Thyroid gland (tissue), 4 donors: ENCODE results near the gene ZNF320. TPM values are rescaled to one million over a fixed set of nuclear protein-coding genes. Genes with fewer than 3 reads are reported as not detected.
A peak's percentile ranks its signal among the peaks of the same experiment; 100 is the strongest.
"Not testable (repeated sequence)": the region's sequence is repeated elsewhere in the genome, so short reads cannot be mapped to it uniquely, and the experiment has no call there.

ENCODE experiments used
- DNase-seq, 2 donors: peaks; one replicate each; pipeline ENCODE4 v3.0.0-alpha.2; 2019
- H3K27ac ChIP-seq, 3 donors: fragments of 200-600 bp; sonication (generic); 1 replicate in 2 of 3; 2 replicates in 1 of 3; pipeline ENCODE4 v1.5.1; 2016 to 2019; ENCODE audit warnings: mild to moderate bottlenecking in 1 of 3, moderate library complexity in 1 of 3
- H3K27me3 ChIP-seq: fragments of 200-600 bp; sonication (generic); one replicate; pipeline ENCODE4 v1.5.1; 2019
- H3K36me3 ChIP-seq, 2 donors: fragments of 200-600 bp; sonication (generic); one replicate each; pipeline ENCODE4 v1.5.1; 2016 to 2019
- H3K4me1 ChIP-seq, 2 donors: fragments of 200-600 bp; sonication (generic); one replicate each; pipeline ENCODE4 v1.5.1; 2017 to 2019
- H3K4me3 ChIP-seq, 3 donors: fragments of 200-600 bp; sonication (generic); replicated peaks in 1 of 3; 1 replicate in 2 of 3; 2 replicates in 1 of 3; pipeline ENCODE4 v1.5.1; 2016; ENCODE audit warnings: mild to moderate bottlenecking in 1 of 3
- H3K9me3 ChIP-seq: fragments of 200-600 bp; sonication (generic); one replicate; pipeline ENCODE4 v1.5.1; 2017
- POLR2A ChIP-seq, 2 donors: fragments of 450-650 bp; IDR thresholded peaks; one replicate each; pipeline ENCODE4 v1.6.1; 2017; ENCODE audit warnings: antibody characterized with exemption in 2 of 2, mild to moderate bottlenecking in 2 of 2, moderate library complexity in 1 of 2
- WGBS, 2 donors: methylation state at CpG; one replicate each; pipeline ENCODE4 v1.1.5; 2017; 5-methylcytosine and 5-hydroxymethylcytosine counted together
- intact Hi-C: fragments of 100-400 bp; cut with DNase I; formaldehyde crosslinking; loops from one replicate; pipeline ENCODE4 v1.15.1; 2023
- total RNA-seq, 4 donors: library from RNA; depleted of rRNA; stranded (reverse); fragments of >200 nt; gene quantifications; one replicate each; pipeline ENCODE4 v1.2.3, GENCODE V29; 2016
- TF ChIP-seq, protein P1 (sequence below), 6 experiments: fragments of 200-600 bp in 3 of 6; fragments of 450-650 bp in 3 of 6; sonication (generic) in 3 of 6; IDR thresholded peaks; one replicate each; pipeline ENCODE4 v1.5.1; 2016 to 2019; ENCODE audit warnings: antibody characterized with exemption in 6 of 6, mild to moderate bottlenecking in 2 of 6, inconsistent platforms in 1 of 6, moderate library complexity in 1 of 6

ZNF320 gene
- total RNA-seq, 4 donors from 2014 or later = 24.6 to 33.5 (median 27.5) TPM

DNA sequence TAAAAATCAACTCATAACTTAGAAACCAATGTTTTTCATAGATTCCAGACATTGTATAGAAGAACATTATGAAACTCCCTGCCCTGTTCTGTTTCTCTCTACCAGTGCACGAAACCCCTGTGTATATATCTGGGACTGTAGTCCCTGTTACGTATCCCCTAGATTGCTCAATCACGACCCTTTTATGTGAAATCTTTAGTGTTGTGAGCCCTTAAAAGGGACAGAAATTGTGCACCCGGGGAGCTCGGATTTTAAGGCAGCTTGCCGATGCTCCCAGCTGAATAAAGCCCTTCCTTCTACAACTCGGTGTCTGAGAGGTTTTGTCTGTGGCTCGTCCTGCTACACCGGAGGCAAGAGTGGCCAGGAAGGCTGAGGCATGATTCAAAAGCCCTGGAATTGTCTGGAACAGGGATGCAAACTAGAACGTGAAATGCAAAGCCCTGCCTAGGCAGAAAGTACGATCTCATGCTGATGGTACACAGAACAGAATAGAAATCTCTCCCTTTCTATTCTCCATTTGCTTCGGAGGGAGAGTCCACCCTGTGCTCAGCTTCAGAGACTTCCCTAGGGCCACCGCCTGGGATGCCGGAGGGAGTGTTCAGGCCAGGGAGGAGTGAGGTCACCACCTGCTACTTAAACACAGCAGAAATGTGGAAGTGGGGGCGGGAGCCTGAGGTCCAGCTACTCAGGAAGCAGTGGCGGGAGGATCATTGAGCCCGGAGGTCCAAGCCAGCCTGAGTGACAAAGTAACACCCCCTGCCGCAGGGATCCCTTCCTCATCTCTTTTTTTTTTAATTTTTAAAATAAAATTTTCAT lies 26.6 kb upstream of the ZNF320 start:
- no peak for TF ChIP-seq POLR2A (IDR thresholded peaks at IDR 0.05)
- TF ChIP-seq, protein P1, sequence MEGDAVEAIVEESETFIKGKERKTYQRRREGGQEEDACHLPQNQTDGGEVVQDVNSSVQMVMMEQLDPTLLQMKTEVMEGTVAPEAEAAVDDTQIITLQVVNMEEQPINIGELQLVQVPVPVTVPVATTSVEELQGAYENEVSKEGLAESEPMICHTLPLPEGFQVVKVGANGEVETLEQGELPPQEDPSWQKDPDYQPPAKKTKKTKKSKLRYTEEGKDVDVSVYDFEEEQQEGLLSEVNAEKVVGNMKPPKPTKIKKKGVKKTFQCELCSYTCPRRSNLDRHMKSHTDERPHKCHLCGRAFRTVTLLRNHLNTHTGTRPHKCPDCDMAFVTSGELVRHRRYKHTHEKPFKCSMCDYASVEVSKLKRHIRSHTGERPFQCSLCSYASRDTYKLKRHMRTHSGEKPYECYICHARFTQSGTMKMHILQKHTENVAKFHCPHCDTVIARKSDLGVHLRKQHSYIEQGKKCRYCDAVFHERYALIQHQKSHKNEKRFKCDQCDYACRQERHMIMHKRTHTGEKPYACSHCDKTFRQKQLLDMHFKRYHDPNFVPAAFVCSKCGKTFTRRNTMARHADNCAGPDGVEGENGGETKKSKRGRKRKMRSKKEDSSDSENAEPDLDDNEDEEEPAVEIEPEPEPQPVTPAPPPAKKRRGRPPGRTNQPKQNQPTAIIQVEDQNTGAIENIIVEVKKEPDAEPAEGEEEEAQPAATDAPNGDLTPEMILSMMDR (IDR thresholded peaks at IDR 0.05) = no peak
- DNase-seq = peak in 1 of 2 donors; percentile 13
- Histone ChIP-seq H3K36me3 (no peaks in the 10 kb centered on the region), H3K4me1 (peaks cover 3 to 8% of the 10 kb centered on the region in 2 donors), H3K9me3 (no peaks in the 10 kb centered on the region), H3K4me3 (peak overlapping the region in 1 of 3 donors; percentile 71), H3K27ac (peak overlapping the region in 1 of 3 donors; percentile 76), H3K27me3 (no peaks in the 10 kb centered on the region)
- intact Hi-C loops = no loop called here
- 63 to 73% methylated on average over 18 of the region's 18 CpGs for WGBS, 2 donors

DNA sequence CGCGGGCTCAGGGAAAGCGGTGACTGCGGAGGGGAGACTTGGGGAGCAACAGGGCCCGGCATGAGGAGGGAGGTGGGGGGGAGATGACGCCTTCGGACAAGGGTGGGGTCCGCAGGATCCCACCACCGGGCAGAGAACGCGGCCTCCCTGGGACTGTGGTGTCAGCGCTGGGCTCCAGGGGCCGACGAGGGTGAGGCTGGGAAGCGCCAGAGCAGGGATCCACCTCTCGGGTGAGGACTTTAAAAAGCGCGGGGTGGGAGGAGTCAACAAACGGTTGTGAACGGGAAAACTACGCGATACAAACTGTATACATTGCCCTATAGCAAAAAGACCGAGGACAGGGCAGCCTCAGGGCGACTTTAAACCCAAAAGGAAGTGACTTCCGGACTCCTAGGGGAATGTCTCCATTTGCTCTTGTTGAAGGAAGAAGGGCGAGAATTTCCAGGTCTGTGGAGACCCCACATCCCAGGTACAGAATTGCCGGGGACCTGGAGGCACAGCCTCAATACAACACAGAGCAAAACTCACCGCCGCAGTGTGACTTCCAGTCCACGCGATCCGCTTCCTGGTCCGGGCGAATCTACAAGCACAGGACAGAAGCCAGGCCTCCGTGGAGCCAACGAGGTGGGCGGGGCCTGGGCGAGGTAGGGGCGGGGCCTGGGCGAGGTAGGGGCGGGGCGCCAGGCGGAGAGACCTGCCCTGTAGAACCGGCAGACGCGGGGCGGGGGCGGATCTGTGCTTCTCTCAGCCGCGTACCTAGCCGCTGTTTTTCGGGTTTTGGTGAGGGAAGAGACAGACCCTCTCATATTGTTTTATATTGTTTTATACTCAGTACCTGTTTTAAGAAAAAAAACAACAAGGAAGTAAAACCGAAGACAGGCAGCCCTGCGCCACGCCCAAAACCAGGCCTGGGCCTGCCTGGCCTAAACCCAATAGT lies 25.7 kb upstream of the ZNF320 start, which contains the start of gene ZNF888:
ZNF888 (minus strand) TSS at position 588 of the 937 bp plus-strand sequence. CDS start 5,555 bp downstream, outside the sequence.
- peak; percentile 87 to 90 for DNase-seq
- H3K36me3 ChIP-seq = no peaks in the 10 kb centered on the region
- peak in 1 of 2 donors; percentile 48 for TF ChIP-seq POLR2A (IDR thresholded peaks at IDR 0.05)
- TF ChIP-seq, protein P1 (IDR thresholded peaks at IDR 0.05) = peak in 1 of 6 experiments; percentile 5

DNA sequence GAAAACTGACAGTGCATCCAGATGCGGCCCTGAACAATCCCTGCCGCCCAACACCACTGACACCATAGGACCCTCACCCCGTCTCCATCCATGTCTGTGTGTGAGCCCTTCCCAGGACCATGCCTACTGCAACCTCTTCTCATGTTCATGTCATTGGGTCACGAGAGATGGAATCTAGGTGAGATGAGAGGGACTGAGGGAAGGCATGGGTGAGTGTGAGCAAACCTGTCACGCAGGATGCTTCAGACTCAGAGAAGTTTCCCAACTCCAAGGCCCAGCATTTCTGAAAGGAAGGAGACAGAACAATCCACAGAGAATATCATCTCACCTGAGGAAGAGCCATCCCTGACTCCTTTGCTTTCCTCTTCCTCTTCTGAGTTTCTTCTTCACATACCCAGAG lies 20.1 kb upstream of the ZNF320 start:
- Histone ChIP-seq H3K27me3 (no peaks in the 10 kb centered on the region), H3K4me3 (no peak overlapping the region), H3K9me3 (no peaks in the 10 kb centered on the region), H3K36me3 (no peaks in the 10 kb centered on the region), H3K27ac (no peak overlapping the region), H3K4me1 (peaks cover 0 to 2% of the 10 kb centered on the region in 2 donors)
- TF ChIP-seq, protein P1 (IDR thresholded peaks at IDR 0.05) = no peak
- TF ChIP-seq POLR2A (IDR thresholded peaks at IDR 0.05) = no peak
- intact Hi-C loops = no loop called here
- 92 to 96% methylated on average over 5 of the region's 5 CpGs for WGBS, 2 donors
- DNase-seq = no peak

More for the DNA sequence above, 25.7 kb upstream of the ZNF320 start, which contains the start of gene ZNF888:
- peak within 1 kb of the TSS; percentile 58 to 71 (median 63) for H3K4me3 ChIP-seq
- peaks cover 3 to 8% of the 10 kb centered on the region in 2 donors for H3K4me1 ChIP-seq
- WGBS, 2 donors = 2 to 4% methylated on average over 44 to 50 of the region's 55 CpGs
- H3K27ac ChIP-seq = peak within 1 kb of the TSS in 2 of 3 donors; percentile 5 to 76
- no peaks in the 10 kb centered on the region for H3K27me3 ChIP-seq
- intact Hi-C loops = no loop called here
- H3K9me3 ChIP-seq = no peaks in the 10 kb centered on the region

DNA sequence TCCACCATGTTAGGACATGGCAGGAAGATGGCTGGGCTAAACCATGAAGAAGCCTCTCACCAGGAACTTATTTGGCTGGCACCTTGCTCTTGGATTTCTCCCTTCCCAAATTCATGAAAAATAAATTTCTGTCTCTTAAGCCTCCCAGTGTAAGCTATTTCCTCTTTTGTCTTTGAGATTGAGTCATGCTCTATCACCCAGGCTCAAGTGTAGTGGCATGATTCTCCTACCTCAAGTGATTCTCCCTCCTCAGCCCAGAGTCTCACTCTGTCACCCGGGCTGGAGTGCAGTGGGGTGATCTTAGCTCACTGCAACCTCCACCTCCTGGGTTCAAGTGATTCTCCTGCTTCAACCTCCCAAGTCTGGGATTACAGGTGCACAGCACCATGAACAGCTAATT lies 13.2 kb upstream of the ZNF320 start:
- Histone ChIP-seq H3K27ac (no peak overlapping the region), H3K9me3 (no peaks in the 10 kb centered on the region), H3K36me3 (peaks cover 0 to 10% of the 10 kb centered on the region in 2 donors), H3K4me3 (no peak overlapping the region), H3K27me3 (no peaks in the 10 kb centered on the region), H3K4me1 (no peaks in the 10 kb centered on the region)
- no peak for DNase-seq
- WGBS, 2 donors = 65 to 74% methylated on average over 1 of the region's 1 CpG
- intact Hi-C loops = no loop called here
- TF ChIP-seq POLR2A (IDR thresholded peaks at IDR 0.05) = no peak
- TF ChIP-seq, protein P1 (IDR thresholded peaks at IDR 0.05) = no peak

DNA sequence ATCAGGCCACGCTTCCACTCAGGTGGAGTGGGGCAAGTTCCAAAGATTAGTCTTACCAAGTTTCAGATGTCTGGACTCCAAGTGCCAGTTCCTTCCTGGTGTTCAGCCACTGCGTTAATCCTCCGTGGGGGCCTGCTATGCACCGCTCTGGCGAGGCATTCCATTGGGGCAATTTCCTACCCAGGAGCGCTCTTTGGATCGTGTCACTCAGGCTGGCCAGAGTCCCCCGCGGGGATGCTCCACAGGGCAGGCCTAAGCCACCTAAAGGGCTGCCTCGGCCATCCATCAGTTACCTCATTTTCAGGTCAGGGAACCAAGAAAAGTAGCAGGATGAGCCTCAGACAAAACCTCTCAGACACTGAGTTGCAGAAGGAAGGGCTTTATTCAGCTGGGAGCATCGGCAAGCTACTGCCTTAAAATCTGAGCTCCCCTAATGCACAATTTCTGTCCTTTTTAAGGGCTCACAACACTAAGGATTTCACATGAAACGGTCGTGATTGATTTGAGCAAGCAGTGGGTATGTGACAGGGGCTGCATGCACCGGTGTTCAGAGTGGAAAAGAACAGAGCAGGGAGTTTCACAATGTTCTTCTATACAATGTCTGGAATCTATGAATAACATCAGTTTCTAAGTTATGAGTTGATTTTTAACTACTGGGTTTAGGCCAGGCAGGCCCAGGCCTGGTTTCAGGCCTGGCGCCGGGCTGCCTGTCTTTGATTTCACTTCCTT lies 6.8 kb upstream of the ZNF320 start:
- WGBS, 2 donors = 94 to 97% methylated on average over 15 to 16 of the region's 16 CpGs

More for the DNA sequence above, 6.8 kb upstream of the ZNF320 start:
- H3K36me3 ChIP-seq, intact Hi-C loops, H3K4me3 ChIP-seq, H3K4me1 ChIP-seq, H3K27ac ChIP-seq, H3K9me3 ChIP-seq, DNase-seq, H3K27me3 ChIP-seq: not testable (repeated sequence)
